ENCODE results near the gene DUS2.
"Not testable (repeated sequence)": the region's sequence is repeated elsewhere in the genome, so short reads cannot be mapped to it uniquely, and the experiment has no call there.

GRCh38 chr16:68030108-68030507 is 7.0 kb downstream of the DUS2 start:
- TF ChIP-seq CTCF (tag by site-specific recombination; IDR thresholded peaks at IDR 0.05); SCRT1 (tag by site-specific recombination; IDR thresholded peaks at IDR 0.05; ENCODE audit: borderline replicate concordance); ZNF10 (tag by site-specific recombination; IDR thresholded peaks at IDR 0.05); WT1 (tag by site-specific recombination; IDR thresholded peaks at IDR 0.05); ZNF239 (tag by site-specific recombination; IDR thresholded peaks at IDR 0.05); ZBTB8A (tag by site-specific recombination; IDR thresholded peaks at IDR 0.05); ZBTB1 (tag by site-specific recombination; IDR thresholded peaks at IDR 0.05); ZBTB17 (tag by site-specific recombination; IDR thresholded peaks at IDR 0.05); ATF2 (tag by site-specific recombination; IDR thresholded peaks at IDR 0.05; ENCODE audit: low read depth); KLF17 (tag by site-specific recombination; IDR thresholded peaks at IDR 0.05): not testable (repeated sequence)
- TF ChIP-seq, protein P1, sequence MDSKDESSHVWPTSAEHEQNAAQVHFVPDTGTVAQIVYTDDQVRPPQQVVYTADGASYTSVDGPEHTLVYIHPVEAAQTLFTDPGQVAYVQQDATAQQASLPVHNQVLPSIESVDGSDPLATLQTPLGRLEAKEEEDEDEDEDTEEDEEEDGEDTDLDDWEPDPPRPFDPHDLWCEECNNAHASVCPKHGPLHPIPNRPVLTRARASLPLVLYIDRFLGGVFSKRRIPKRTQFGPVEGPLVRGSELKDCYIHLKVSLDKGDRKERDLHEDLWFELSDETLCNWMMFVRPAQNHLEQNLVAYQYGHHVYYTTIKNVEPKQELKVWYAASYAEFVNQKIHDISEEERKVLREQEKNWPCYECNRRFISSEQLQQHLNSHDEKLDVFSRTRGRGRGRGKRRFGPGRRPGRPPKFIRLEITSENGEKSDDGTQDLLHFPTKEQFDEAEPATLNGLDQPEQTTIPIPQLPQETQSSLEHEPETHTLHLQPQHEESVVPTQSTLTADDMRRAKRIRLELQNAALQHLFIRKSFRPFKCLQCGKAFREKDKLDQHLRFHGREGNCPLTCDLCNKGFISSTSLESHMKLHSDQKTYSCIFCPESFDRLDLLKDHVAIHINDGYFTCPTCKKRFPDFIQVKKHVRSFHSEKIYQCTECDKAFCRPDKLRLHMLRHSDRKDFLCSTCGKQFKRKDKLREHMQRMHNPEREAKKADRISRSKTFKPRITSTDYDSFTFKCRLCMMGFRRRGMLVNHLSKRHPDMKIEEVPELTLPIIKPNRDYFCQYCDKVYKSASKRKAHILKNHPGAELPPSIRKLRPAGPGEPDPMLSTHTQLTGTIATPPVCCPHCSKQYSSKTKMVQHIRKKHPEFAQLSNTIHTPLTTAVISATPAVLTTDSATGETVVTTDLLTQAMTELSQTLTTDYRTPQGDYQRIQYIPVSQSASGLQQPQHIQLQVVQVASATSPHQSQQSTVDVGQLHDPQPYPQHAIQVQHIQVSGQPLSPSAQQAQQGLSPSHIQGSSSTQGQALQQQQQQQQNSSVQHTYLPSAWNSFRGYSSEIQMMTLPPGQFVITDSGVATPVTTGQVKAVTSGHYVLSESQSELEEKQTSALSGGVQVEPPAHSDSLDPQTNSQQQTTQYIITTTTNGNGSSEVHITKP (tag by site-specific recombination; IDR thresholded peaks at IDR 0.05), result not testable (repeated sequence)
